Small intestine (tissue), 7 donors: ENCODE measurements around the gene RAB11B. TPM values are rescaled to one million over a fixed set of nuclear protein-coding genes. Genes with fewer than 3 reads are reported as not detected.

Experiments
- DNase-seq, 2 donors: peaks; one replicate each; pipeline versions ENCODE4 v3.0.0 to v3.0.0-alpha.2; 2013
- FAIRE-seq: peaks from 2 replicates; lab custom pipeline; 2012; peaks lifted over from hg19 to GRCh38; lab: Jason Lieb, UNC
- H3K27ac ChIP-seq, 3 donors: one replicate each; pipeline ENCODE4 v1.5.1; 2013; ENCODE audit warnings: low read length in 2 of 3, mild to moderate bottlenecking in 2 of 3, control low read depth in 1 of 3, inconsistent platforms in 1 of 3, low read depth in 1 of 3, moderate library complexity in 1 of 3
- H3K27me3 ChIP-seq, 3 donors: one replicate each; pipeline ENCODE4 v1.6.1; 2013; ENCODE audit warnings: low read length in 3 of 3, inconsistent platforms in 1 of 3; ENCODE audit not compliant: control insufficient read depth in 3 of 3, insufficient read depth in 3 of 3
- H3K36me3 ChIP-seq, 3 donors: one replicate each; pipeline ENCODE4 v1.6.1; 2013; ENCODE audit warnings: low read length in 3 of 3, inconsistent platforms in 1 of 3, low read depth in 1 of 3, mild to moderate bottlenecking in 1 of 3, moderate library complexity in 1 of 3; ENCODE audit not compliant: control insufficient read depth in 3 of 3, insufficient read depth in 2 of 3
- H3K4me1 ChIP-seq, 3 donors: one replicate each; pipeline ENCODE4 v1.6.1; 2013; ENCODE audit warnings: low read length in 2 of 3, inconsistent platforms in 1 of 3, low read depth in 1 of 3, mild to moderate bottlenecking in 1 of 3, moderate library complexity in 1 of 3; ENCODE audit not compliant: control insufficient read depth in 3 of 3, insufficient read depth in 2 of 3
- H3K4me3 ChIP-seq, 3 donors: one replicate each; pipeline ENCODE4 v1.5.1; 2013; ENCODE audit warnings: low read length in 3 of 3, control low read depth in 1 of 3, inconsistent platforms in 1 of 3, low read depth in 1 of 3, mild to moderate bottlenecking in 1 of 3, moderate library complexity in 1 of 3
- H3K9me3 ChIP-seq, 2 donors: one replicate each; pipeline ENCODE4 v1.6.1; 2013; ENCODE audit warnings: low read depth in 1 of 2, low read length in 1 of 2; ENCODE audit not compliant: control insufficient read depth in 2 of 2, insufficient read depth in 1 of 2
- WGBS, 3 donors: extraction: QIAGEN DNeasy Blood & Tissue Kit; methylation state at CpG; one replicate each; pipeline ENCODE4 v1.1.7; 2013; 5-methylcytosine and 5-hydroxymethylcytosine counted together
- polyA plus RNA-seq, 4 donors: library from polyadenylated mRNA; stranded (reverse) in 3 of 4; unstranded in 1 of 4; fragments of 200-250 nt in 3 of 4; fragments of 120-200 nt in 1 of 4; gene quantifications; one replicate each; pipeline versions ENCODE4 v1.2.1 to v1.2.3, GENCODE V29; 2013
- donor health status: healthy with polysubstance abuse.
- donor health status: control.
- donor health status: control.
- donor health status: Bipolar disorder and iron deficiency.
- donor health status: healthy.

RAB11B gene
- polyA plus RNA-seq, 4 donors = 55.7 to 102 (median 72.2) TPM

GRCh38 chr19:8393192-8393870, 3.2 kb downstream of the RAB11B start:
- Histone ChIP-seq H3K9me3 (no peaks in the 10 kb centered on the region), H3K4me3 (no peak overlapping the region), H3K4me1 (peaks cover 2 to 12% (median 6%) of the 10 kb centered on the region in 3 donors), H3K27me3 (no peaks in the 10 kb centered on the region), H3K27ac (peak overlapping the region in 1 of 3 donors; percentile 26), H3K36me3 (peaks cover 0 to 46% (median 0%) of the 10 kb centered on the region in 3 donors)
- no peak for DNase-seq
- 78 to 87% (median 80%) methylated on average over 8 of the region's 8 CpGs for WGBS, 3 donors
- no peak for FAIRE-seq

- FAIRE-seq (no peak), DNase-seq (no peak)
- Histone ChIP-seq H3K4me1 (peaks cover 2 to 12% (median 6%) of the 10 kb centered on the region in 3 donors), H3K27me3 (no peaks in the 10 kb centered on the region), H3K4me3 (no peak overlapping the region), H3K36me3 (peaks cover 0 to 49% (median 0%) of the 10 kb centered on the region in 3 donors), H3K9me3 (no peaks in the 10 kb centered on the region), H3K27ac (peak overlapping the region in 1 of 3 donors; percentile 68)
- WGBS, 3 donors = 89 to 94% (median 92%) methylated on average over 8 of the region's 8 CpGs
These were observed 3.7 kb downstream of the RAB11B start for GRCh38 chr19:8393871-8394250.

- Histone ChIP-seq H3K4me3 (no peak overlapping the region), H3K36me3 (peaks cover 2 to 67% (median 3%) of the 10 kb centered on the region in 3 donors), H3K27ac (peak overlapping the region in 1 of 3 donors; percentile 24), H3K4me1 (peaks cover 2 to 12% (median 6%) of the 10 kb centered on the region in 3 donors), H3K9me3 (no peaks in the 10 kb centered on the region), H3K27me3 (no peaks in the 10 kb centered on the region)
- DNase-seq (no peak), FAIRE-seq (no peak)
- 88 to 92% (median 91%) methylated on average over 13 to 14 of the region's 14 CpGs for WGBS, 3 donors
These were observed 5.5 kb downstream of the RAB11B start for GRCh38 chr19:8395621-8396082.

- DNase-seq (no peak), FAIRE-seq (no peak)
- H3K27ac ChIP-seq = no peak overlapping the region
- no peaks in the 10 kb centered on the region for H3K27me3 ChIP-seq
- H3K4me1 ChIP-seq = peaks cover 0 to 10% (median 4%) of the 10 kb centered on the region in 3 donors
- H3K36me3 ChIP-seq = peaks cover 2 to 69% (median 3%) of the 10 kb centered on the region in 3 donors
- 89 to 92% (median 91%) methylated on average over 7 of the region's 7 CpGs for WGBS, 3 donors
- H3K4me3 ChIP-seq = no peak overlapping the region
- no peaks in the 10 kb centered on the region for H3K9me3 ChIP-seq
These were observed 6.0 kb downstream of the RAB11B start for GRCh38 chr19:8396185-8396562.

GRCh38 chr19:8396563-8397203, 6.5 kb downstream of the RAB11B start:
- Histone ChIP-seq H3K4me1 (peaks cover 0 to 6% (median 2%) of the 10 kb centered on the region in 3 donors), H3K27ac (no peak overlapping the region), H3K9me3 (no peaks in the 10 kb centered on the region), H3K36me3 (peaks cover 2 to 70% (median 3%) of the 10 kb centered on the region in 3 donors), H3K4me3 (no peak overlapping the region), H3K27me3 (no peaks in the 10 kb centered on the region)
- DNase-seq (peak; percentile 48 to 52), FAIRE-seq (no peak)
- 55 to 60% (median 57%) methylated on average over 19 to 22 of the region's 22 CpGs for WGBS, 3 donors

GRCh38 chr19:8397271-8397670, 7.1 kb downstream of the RAB11B start:
- FAIRE-seq (no peak), DNase-seq (no peak)
- Histone ChIP-seq H3K36me3 (peaks cover 2 to 76% (median 3%) of the 10 kb centered on the region in 3 donors), H3K27ac (no peak overlapping the region), H3K27me3 (no peaks in the 10 kb centered on the region), H3K4me1 (peaks cover 0 to 3% (median 0%) of the 10 kb centered on the region in 3 donors), H3K4me3 (no peak overlapping the region), H3K9me3 (no peaks in the 10 kb centered on the region)
- 56 to 64% (median 60%) methylated on average over 7 of the region's 7 CpGs for WGBS, 3 donors

GRCh38 chr19:8397746-8398310, 7.7 kb downstream of the RAB11B start:
- Histone ChIP-seq H3K4me1 (peaks cover 0 to 3% (median 0%) of the 10 kb centered on the region in 3 donors), H3K27me3 (no peaks in the 10 kb centered on the region), H3K4me3 (no peak overlapping the region), H3K9me3 (no peaks in the 10 kb centered on the region), H3K36me3 (peaks cover 2 to 80% (median 3%) of the 10 kb centered on the region in 3 donors), H3K27ac (no peak overlapping the region)
- DNase-seq = no peak
- FAIRE-seq = no peak
- WGBS, 3 donors = 83 to 85% (median 84%) methylated on average over 10 of the region's 10 CpGs

GRCh38 chr19:8398311-8398771, 8.2 kb downstream of the RAB11B start:
- H3K27me3 ChIP-seq = no peaks in the 10 kb centered on the region
- no peak for FAIRE-seq
- H3K9me3 ChIP-seq = no peaks in the 10 kb centered on the region
- DNase-seq = no peak
- H3K4me3 ChIP-seq = no peak overlapping the region
- no peak overlapping the region for H3K27ac ChIP-seq
- H3K4me1 ChIP-seq = peaks cover 0 to 3% (median 0%) of the 10 kb centered on the region in 3 donors
- H3K36me3 ChIP-seq = peaks cover 3 to 80% (median 6%) of the 10 kb centered on the region in 3 donors
- 60 to 70% (median 69%) methylated on average over 9 of the region's 9 CpGs for WGBS, 3 donors
